ENCODE data around the gene NXNL1. TPM values are rescaled to one million over a fixed set of nuclear protein-coding genes. Genes with fewer than 3 reads are reported as not detected.
"Not testable (repeated sequence)": the region's sequence is repeated elsewhere in the genome, so short reads cannot be mapped to it uniquely, and the experiment has no call there.

NXNL1 gene
- not detected for total RNA-seq

GRCh38 chr19:17460372-17461230, at the start of gene NXNL1:
Gene NXNL1 (minus strand): TSS chr19:17460926. CDS start chr19:17460869, 57 bp downstream.
- intact Hi-C loops (cut with DNase I) = no loop called here
- ATAC-seq (no peak), DNase-seq (ENCODE audit: low spot score) (no peak)

- ATAC-seq; DNase-seq (ENCODE audit: low spot score); intact Hi-C loops (cut with DNase I): not testable (repeated sequence)
Observed at GRCh38 chr19:17508558-17508933, 47.8 kb upstream of the NXNL1 start.

GRCh38 chr19:17506745-17507144, 46.0 kb upstream of the NXNL1 start:
- ATAC-seq (no peak), DNase-seq (ENCODE audit: low spot score) (no peak)
- intact Hi-C loops (cut with DNase I) = no loop called here

- ATAC-seq = no peak
- intact Hi-C loops (cut with DNase I) = no loop called here
Observed at GRCh38 chr19:17505223-17505622, 44.5 kb upstream of the NXNL1 start.

GRCh38 chr19:17504456-17504855, 43.7 kb upstream of the NXNL1 start:
- intact Hi-C loops (cut with DNase I) = no loop called here
- ATAC-seq (no peak), DNase-seq (ENCODE audit: low spot score) (no peak)

More at GRCh38 chr19:17505223-17505622, 44.5 kb upstream of the NXNL1 start:
- no peak for DNase-seq (ENCODE audit: low spot score)

GRCh38 chr19:17504030-17504429, 43.3 kb upstream of the NXNL1 start:
- DNase-seq (ENCODE audit: low spot score) (no peak), ATAC-seq (no peak)
- intact Hi-C loops (cut with DNase I) = no loop called here

GRCh38 chr19:17503240-17503639, 42.5 kb upstream of the NXNL1 start:
- ATAC-seq (no peak), DNase-seq (ENCODE audit: low spot score) (no peak)
- intact Hi-C loops (cut with DNase I) = no loop called here

GRCh38 chr19:17500447-17501198, 39.9 kb upstream of the NXNL1 start:
- DNase-seq (ENCODE audit: low spot score) = no peak
- intact Hi-C loops (cut with DNase I) = no loop called here

GRCh38 chr19:17499648-17500446, 39.1 kb upstream of the NXNL1 start:
- DNase-seq (ENCODE audit: low spot score) = no peak
- peak; percentile 25 for ATAC-seq
- intact Hi-C loops (cut with DNase I) = loop anchor here (5.0 kb wide), 1 partner anchor 592 kb away; no protein-coding TSS in a partner anchor

More at GRCh38 chr19:17500447-17501198, 39.9 kb upstream of the NXNL1 start:
- no peak for ATAC-seq

GRCh38 chr19:17499025-17499424, 38.3 kb upstream of the NXNL1 start:
- not testable (repeated sequence) for DNase-seq (ENCODE audit: low spot score); ATAC-seq
- intact Hi-C loops (cut with DNase I) = loop anchor here (5.0 kb wide), 1 partner anchor 593 kb away; no protein-coding TSS in a partner anchor

GRCh38 chr19:17497149-17497798, 36.5 kb upstream of the NXNL1 start:
- no peak for DNase-seq (ENCODE audit: low spot score)
- intact Hi-C loops (cut with DNase I) = loop anchor here (5.0 kb wide), 1 partner anchor 595 kb away; no protein-coding TSS in a partner anchor
- ATAC-seq = no peak

GRCh38 chr19:17496337-17496997, 35.7 kb upstream of the NXNL1 start:
- peak; percentile 65 for ATAC-seq
- no peak for DNase-seq (ENCODE audit: low spot score)
- intact Hi-C loops (cut with DNase I) = loop anchor here (5.0 kb wide), 1 partner anchor 596 kb away; no protein-coding TSS in a partner anchor

- ATAC-seq = no peak
- no peak for DNase-seq (ENCODE audit: low spot score)
- intact Hi-C loops (cut with DNase I) = loop anchor here (5.0 kb wide), 1 partner anchor 597 kb away; no protein-coding TSS in a partner anchor
Observed at GRCh38 chr19:17495639-17496296, 35.0 kb upstream of the NXNL1 start.

- ATAC-seq = no peak
- intact Hi-C loops (cut with DNase I) = no loop called here
Observed at GRCh38 chr19:17491287-17491686, 30.6 kb upstream of the NXNL1 start.

GRCh38 chr19:17490411-17490810, 29.7 kb upstream of the NXNL1 start:
- ATAC-seq (no peak), DNase-seq (ENCODE audit: low spot score) (no peak)
- intact Hi-C loops (cut with DNase I) = no loop called here

More at GRCh38 chr19:17491287-17491686, 30.6 kb upstream of the NXNL1 start:
- no peak for DNase-seq (ENCODE audit: low spot score)

GRCh38 chr19:17489392-17490030, 28.8 kb upstream of the NXNL1 start:
- DNase-seq (ENCODE audit: low spot score) (no peak), ATAC-seq (no peak)
- intact Hi-C loops (cut with DNase I) = no loop called here

Data from sciatic nerve (tissue), 2 donors.